GM12865 (cell line): ENCODE data around the gene CHRDL2.

Source experiments
- DNase-seq: peaks from one replicate; pipeline ENCODE4 v3.0.0; 2010; ENCODE audit warnings: low read depth
- H3K4me3 ChIP-seq: 2 replicates; pipeline ENCODE4 v1.5.1; 2011; ENCODE audit warnings: mild to moderate bottlenecking, low read depth, low read length, control low read depth
- CTCF ChIP-seq: IDR thresholded peaks from 2 replicates; pipeline ENCODE4 v1.5.1; 2011; ENCODE audit warnings: low read length, control low read depth, low read depth, inconsistent platforms; ENCODE audit not compliant: insufficient read depth; ENCODE audit errors: missing control alignments

Gene CHRDL2

GRCh38 chr11:74725701-74726100, 5.5 kb downstream of the CHRDL2 start:
- DNase-seq = no peak
- no peak for TF ChIP-seq CTCF

GRCh38 chr11:74723511-74723910, 7.7 kb downstream of the CHRDL2 start:
- no peak for TF ChIP-seq CTCF
- no peak overlapping the region for H3K4me3 ChIP-seq
- DNase-seq = no peak

More at GRCh38 chr11:74725701-74726100, 5.5 kb downstream of the CHRDL2 start:
- no peak overlapping the region for H3K4me3 ChIP-seq

- no peak overlapping the region for H3K4me3 ChIP-seq
- no peak for TF ChIP-seq CTCF
- DNase-seq = no peak
Measured at GRCh38 chr11:74721479-74721835, 9.8 kb downstream of the CHRDL2 start.

- H3K4me3 ChIP-seq = no peak overlapping the region
- TF ChIP-seq CTCF = no peak
- no peak for DNase-seq
Measured at GRCh38 chr11:74720596-74721478, 10.4 kb downstream of the CHRDL2 start.

- TF ChIP-seq CTCF = no peak
- DNase-seq = no peak
- H3K4me3 ChIP-seq = no peak overlapping the region
Measured at GRCh38 chr11:74719011-74719410, 12.2 kb downstream of the CHRDL2 start.

GRCh38 chr11:74717221-74717969, 13.8 kb downstream of the CHRDL2 start:
- H3K4me3 ChIP-seq = no peak overlapping the region
- TF ChIP-seq CTCF = no peak
- no peak for DNase-seq
